Tibial artery (tissue), 4 donors: ENCODE results near the gene TIMM17A.
A peak's percentile ranks its signal among the peaks of the same experiment; 100 is the strongest.

ENCODE experiments used
- DNase-seq, 2 donors: peaks; one replicate each; pipeline ENCODE4 v3.0.0-alpha.2; 2019
- H3K27ac ChIP-seq, 2 donors: fragments of 200-600 bp; sonication (generic) in 1 of 2; 1 replicate in 1 of 2; 2 replicates in 1 of 2; pipeline ENCODE4 v1.5.1; 2018 to 2019; ENCODE audit warnings: mild to moderate bottlenecking in 1 of 2
- H3K27me3 ChIP-seq, 2 donors: fragments of 200-600 bp; sonication (generic) in 1 of 2; one replicate each; pipeline versions ENCODE4 v1.5.1 to v1.6.0; 2016 to 2019
- H3K36me3 ChIP-seq, 3 donors: fragments of 200-600 bp; sonication (generic) in 2 of 3; one replicate each; pipeline ENCODE4 v1.5.1; 2016 to 2019; ENCODE audit warnings: mild to moderate bottlenecking in 2 of 3
- H3K4me1 ChIP-seq, 4 donors: fragments of 200-600 bp; sonication (generic) in 2 of 4; 1 replicate in 3 of 4; 2 replicates in 1 of 4; pipeline ENCODE4 v1.5.1; 2016 to 2019
- H3K4me3 ChIP-seq, 2 donors: fragments of 200-600 bp; sonication (generic) in 1 of 2; 1 replicate in 1 of 2; 2 replicates in 1 of 2; pipeline ENCODE4 v1.5.1; 2018 to 2019; ENCODE audit warnings: mild to moderate bottlenecking in 2 of 2
- H3K9me3 ChIP-seq, 3 donors: fragments of 200-600 bp; sonication (generic) in 1 of 3; one replicate each; pipeline ENCODE4 v1.5.1; 2016 to 2019
- CTCF ChIP-seq, 2 experiments: fragments of 200-600 bp in 1 of 2; fragments of 450-650 bp in 1 of 2; IDR thresholded peaks; one replicate each; pipeline ENCODE4 v1.5.1; 2017 to 2019; ENCODE audit warnings: antibody characterized with exemption in 2 of 2, mild to moderate bottlenecking in 1 of 2, moderate library complexity in 1 of 2
- intact Hi-C: fragments of 100-400 bp; cut with DNase I; formaldehyde crosslinking; loops from one replicate; pipeline ENCODE4 v1.15.0; 2023; ENCODE audit warnings: low total_unique reads

TIMM17A gene

GRCh38 chr1:202009326-202010179 is 54.2 kb downstream of the TIMM17A start:
- intact Hi-C loops = loop anchor here (2.0 to 5.0 kb wide), 2 partner anchors 108 to 125 kb away; no protein-coding TSS in a partner anchor
- Histone ChIP-seq H3K27me3 (no peaks in the 10 kb centered on the region), H3K4me1 (peaks cover 0 to 6% (median 0%) of the 10 kb centered on the region in 4 donors), H3K4me3 (no peak overlapping the region), H3K27ac (no peak overlapping the region), H3K9me3 (no peaks in the 10 kb centered on the region), H3K36me3 (peaks cover 12 to 52% (median 22%) of the 10 kb centered on the region in 3 donors)
- peak; percentile 78 to 83 for TF ChIP-seq CTCF (IDR thresholded peaks at IDR 0.05)
- DNase-seq = peak; percentile 75 to 81

GRCh38 chr1:202010180-202011015 is 55.1 kb downstream of the TIMM17A start, which contains the start of gene ELF3:
Gene ELF3, plus strand, starts transcription at chr1:202010587. Its CDS starts 550 bp downstream, at chr1:202011137.
- peaks cover 4 to 52% (median 13%) of the 10 kb centered on the region in 3 donors for H3K36me3 ChIP-seq
- H3K4me1 ChIP-seq = peaks cover 0 to 6% (median 0%) of the 10 kb centered on the region in 4 donors
- H3K27me3 ChIP-seq = no peaks in the 10 kb centered on the region
- no peak for DNase-seq
- H3K4me3 ChIP-seq = no peak within 1 kb of the TSS
- intact Hi-C loops = loop anchor here (2.0 to 5.0 kb wide), 2 partner anchors 107 to 124 kb away; no protein-coding TSS in a partner anchor
- TF ChIP-seq CTCF (IDR thresholded peaks at IDR 0.05) = no peak
- H3K27ac ChIP-seq = no peak within 1 kb of the TSS
- H3K9me3 ChIP-seq = no peaks in the 10 kb centered on the region

- no peak for DNase-seq
- TF ChIP-seq CTCF (IDR thresholded peaks at IDR 0.05) = no peak
- Histone ChIP-seq H3K4me1 (peaks cover 0 to 12% (median 0%) of the 10 kb centered on the region in 4 donors), H3K9me3 (no peaks in the 10 kb centered on the region), H3K36me3 (peaks cover 0 to 52% (median 0%) of the 10 kb centered on the region in 3 donors), H3K27ac (no peak overlapping the region), H3K27me3 (no peaks in the 10 kb centered on the region), H3K4me3 (no peak overlapping the region)
- intact Hi-C loops = loop anchor here (2.0 to 5.0 kb wide), 2 partner anchors 105 to 123 kb away; no protein-coding TSS in a partner anchor
Measured at GRCh38 chr1:202011994-202012393, 56.7 kb downstream of the TIMM17A start.

- Histone ChIP-seq H3K36me3 (peaks cover 0 to 49% (median 0%) of the 10 kb centered on the region in 3 donors), H3K4me3 (no peak overlapping the region), H3K27me3 (peaks cover 0 to 1% of the 10 kb centered on the region in 2 donors), H3K4me1 (peaks cover 0 to 9% (median 0%) of the 10 kb centered on the region in 4 donors), H3K27ac (no peak overlapping the region), H3K9me3 (no peaks in the 10 kb centered on the region)
- no peak for TF ChIP-seq CTCF (IDR thresholded peaks at IDR 0.05)
- DNase-seq = no peak
- intact Hi-C loops = loop anchor here (5.0 kb wide), 1 partner anchor 104 kb away; no protein-coding TSS in a partner anchor
Measured at GRCh38 chr1:202012544-202013478, 57.5 kb downstream of the TIMM17A start.
